Measurements from ENCODE around the gene MED31.

DNA sequence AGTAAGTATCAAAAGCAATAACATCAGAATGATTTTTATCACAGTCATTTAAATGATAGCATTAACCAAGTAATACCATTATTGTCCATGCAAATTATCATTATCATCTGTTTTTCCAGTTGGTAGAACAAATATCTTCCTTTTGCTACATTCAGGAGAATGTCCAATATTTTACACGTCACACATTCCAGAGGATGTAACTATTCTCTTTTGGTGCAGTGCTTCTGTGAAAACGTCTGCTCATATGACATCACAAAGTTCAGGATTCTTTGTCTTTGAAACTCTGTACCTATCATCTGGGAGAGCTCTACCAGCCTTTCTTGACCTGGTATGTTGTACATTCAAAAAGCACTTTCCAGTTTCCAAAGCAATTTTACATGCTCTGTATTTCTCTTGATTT, 54.9 kb downstream of the MED31 start:
- no peak for TF ChIP-seq CTCF (IDR thresholded peaks at IDR 0.05; ENCODE audit: low read depth, low read length)
- no peak for TF ChIP-seq POLR2A (IDR thresholded peaks at IDR 0.05; ENCODE audit: extremely low read depth, insufficient read length)
- no peak for TF ChIP-seq MAX (IDR thresholded peaks at IDR 0.05; ENCODE audit: low read depth, low read length)
